Left ventricle myocardium inferior (tissue), 1 donor: Measurements from ENCODE around the gene XIRP2. TPM values are rescaled to one million over a fixed set of nuclear protein-coding genes. Genes with fewer than 3 reads are reported as not detected.

Experiments
- DNase-seq: peaks from one replicate; pipeline ENCODE4 v3.0.0-alpha.2; 2020
- H3K27ac ChIP-seq: fragments of 200-600 bp; replicated peaks from 2 replicates; pipeline ENCODE4 v1.8.0; 2021
- H3K27me3 ChIP-seq: fragments of 200-600 bp; 2 replicates; pipeline ENCODE4 v1.8.0; 2021; ENCODE audit warnings: low read depth
- H3K36me3 ChIP-seq: fragments of 200-600 bp; 2 replicates; pipeline ENCODE4 v1.8.0; 2021
- H3K4me1 ChIP-seq: fragments of 200-600 bp; 2 replicates; pipeline ENCODE4 v1.8.0; 2021
- H3K4me3 ChIP-seq: fragments of 200-600 bp; 2 replicates; pipeline ENCODE4 v1.8.0; 2021; ENCODE audit warnings: mild to moderate bottlenecking, moderate library complexity
- H3K9me3 ChIP-seq: fragments of 200-600 bp; replicated peaks from 2 replicates; pipeline ENCODE4 v1.8.0; 2021
- CTCF ChIP-seq: fragments of 200-600 bp; IDR thresholded peaks from 2 replicates; pipeline ENCODE4 v1.8.0; 2021; ENCODE audit warnings: antibody characterized with exemption, mild to moderate bottlenecking, borderline replicate concordance
- intact Hi-C: fragments of 100-400 bp; cut with micrococcal nuclease; formaldehyde crosslinking; loops from one replicate; pipeline ENCODE4 v1.11.0; 2022
- total RNA-seq: library from RNA; stranded (reverse); fragmentation: NEBNext Ultra II Directional; extraction: Animal tissue kit (Norgen Biotek cat#: 25700); gene quantifications from one replicate; pipeline ENCODE4 v1.2.1, GENCODE V29; 2021
- donor health status: DM: no; HTN: yes; CAD: no; lungs with severe emphysema.

Gene XIRP2
- total RNA-seq, 1 donor from 2014 or later, result 364 TPM

- H3K4me3 ChIP-seq, result no peak overlapping the region
- H3K9me3 ChIP-seq, result no peaks in the 10 kb centered on the region
- H3K27ac ChIP-seq, result no peak overlapping the region
- no peaks in the 10 kb centered on the region for H3K4me1 ChIP-seq
- intact Hi-C loops, result no loop called here
- H3K27me3 ChIP-seq, result no peaks in the 10 kb centered on the region
- no peaks in the 10 kb centered on the region for H3K36me3 ChIP-seq
- no peak for TF ChIP-seq CTCF
- no peak for DNase-seq
Measured at GRCh38 chr2:167001165-167001564, 112.9 kb downstream of the XIRP2 start.

GRCh38 chr2:167005096-167005495 is 116.8 kb downstream of the XIRP2 start:
- Histone ChIP-seq H3K4me3 (no peak overlapping the region), H3K27me3 (no peaks in the 10 kb centered on the region), H3K27ac (no peak overlapping the region), H3K9me3 (no peaks in the 10 kb centered on the region), H3K36me3 (no peaks in the 10 kb centered on the region), H3K4me1 (no peaks in the 10 kb centered on the region)
- TF ChIP-seq CTCF, result no peak
- no peak for DNase-seq
- intact Hi-C loops, result no loop called here

GRCh38 chr2:167013227-167013626 is 124.9 kb downstream of the XIRP2 start:
- Histone ChIP-seq H3K4me1 (no peaks in the 10 kb centered on the region), H3K36me3 (no peaks in the 10 kb centered on the region), H3K9me3 (no peaks in the 10 kb centered on the region), H3K27me3 (no peaks in the 10 kb centered on the region), H3K4me3 (no peak overlapping the region), H3K27ac (no peak overlapping the region)
- intact Hi-C loops, result no loop called here
- TF ChIP-seq CTCF, result no peak
- no peak for DNase-seq

- no peaks in the 10 kb centered on the region for H3K4me1 ChIP-seq
- no peak overlapping the region for H3K4me3 ChIP-seq
- TF ChIP-seq CTCF, result no peak
- H3K27ac ChIP-seq, result no peak overlapping the region
- no peaks in the 10 kb centered on the region for H3K36me3 ChIP-seq
- no peaks in the 10 kb centered on the region for H3K27me3 ChIP-seq
- intact Hi-C loops, result no loop called here
- no peaks in the 10 kb centered on the region for H3K9me3 ChIP-seq
- no peak for DNase-seq
Measured at GRCh38 chr2:167015806-167016205, 127.5 kb downstream of the XIRP2 start.

- no peak overlapping the region for H3K27ac ChIP-seq
- H3K9me3 ChIP-seq, result no peaks in the 10 kb centered on the region
- TF ChIP-seq CTCF, result no peak
- H3K4me1 ChIP-seq, result no peaks in the 10 kb centered on the region
- H3K36me3 ChIP-seq, result no peaks in the 10 kb centered on the region
- no peak overlapping the region for H3K4me3 ChIP-seq
- H3K27me3 ChIP-seq, result no peaks in the 10 kb centered on the region
- DNase-seq, result no peak
- intact Hi-C loops, result no loop called here
Measured at GRCh38 chr2:167017021-167017420, 128.7 kb downstream of the XIRP2 start.

GRCh38 chr2:167018590-167018989 is 130.3 kb downstream of the XIRP2 start:
- DNase-seq, result no peak
- Histone ChIP-seq H3K27ac (no peak overlapping the region), H3K9me3 (no peaks in the 10 kb centered on the region), H3K4me3 (no peak overlapping the region), H3K27me3 (no peaks in the 10 kb centered on the region), H3K4me1 (no peaks in the 10 kb centered on the region), H3K36me3 (no peaks in the 10 kb centered on the region)
- TF ChIP-seq CTCF, result no peak
- intact Hi-C loops, result no loop called here
